Activated CD4-positive, alpha-beta T cell treated with anti-CD3 and anti-CD28 coated beads for 36 hours (primary cell): ENCODE measurements around the gene CD96. TPM values are rescaled to one million over a fixed set of nuclear protein-coding genes. Genes with fewer than 3 reads are reported as not detected.

Experiments
- ATAC-seq: fragments of 200-7000 bp; cut with Tn5 transposase; one replicate; pipeline ENCODE4 v1.10.0; 2021; ENCODE audit warnings: mild to moderate bottlenecking, moderate library complexity
- CTCF ChIA-PET: fragments of 350-600 bp; sonication (Branson Sonifier 250); formaldehyde crosslinking; loops from one replicate; lab custom pipeline; 2021; ENCODE audit warnings: antibody characterized with exemption; lab: Charles Lee
- POLR2A ChIA-PET: fragments of 350-600 bp; sonication (Branson Sonifier 250); formaldehyde crosslinking; loops from one replicate; lab custom pipeline; 2021; ENCODE audit warnings: antibody characterized with exemption, inconsistent platforms; lab: Charles Lee
- DNase-seq: peaks from one replicate; pipeline ENCODE4 v3.0.0-alpha.2; 2020
- H3K27ac Mint-ChIP-seq: one replicate; pipeline ENCODE4 v1.8.0; 2021; ENCODE audit warnings: mixed read lengths
- H3K27me3 Mint-ChIP-seq: one replicate; pipeline ENCODE4 v1.8.0; 2021; ENCODE audit warnings: mixed read lengths
- H3K36me3 Mint-ChIP-seq: one replicate; pipeline ENCODE4 v1.8.0; 2021; ENCODE audit warnings: low read depth, mixed read lengths
- H3K4me1 Mint-ChIP-seq: one replicate; pipeline ENCODE4 v1.8.0; 2021; ENCODE audit warnings: mixed read lengths
- H3K4me3 Mint-ChIP-seq: one replicate; pipeline ENCODE4 v1.8.0; 2021; ENCODE audit warnings: mild to moderate bottlenecking, moderate library complexity, mixed read lengths
- H3K9me3 Mint-ChIP-seq: one replicate; pipeline ENCODE4 v1.8.0; 2021; ENCODE audit warnings: low read depth, mixed read lengths
- intact Hi-C, 2 experiments: fragments of 100-400 bp; cut with DNase I in 1 of 2; cut with micrococcal nuclease in 1 of 2; formaldehyde crosslinking; loops; one replicate each; pipeline versions ENCODE4 v1.14.2 to v1.15.1; 2022 to 2024; cut with DNase I, micrococcal nuclease
- total RNA-seq, 2 experiments: library from RNA; stranded (reverse); gene quantifications; one replicate each; pipeline ENCODE4 v1.2.3, GENCODE V29; 2021

The CD96 gene
- total RNA-seq, 2 experiments from 2014 or later = 38.3 to 40.8 TPM

- ATAC-seq = peak; percentile 14
- Mint-ChIP-seq H3K4me1 (peaks cover 84% of the 10 kb centered on the region), H3K27me3 (no peaks in the 10 kb centered on the region), H3K27ac (peak overlapping the region; percentile 97), H3K36me3 (peaks cover 54% of the 10 kb centered on the region), H3K9me3 (peaks cover 3% of the 10 kb centered on the region), H3K4me3 (peak overlapping the region; percentile 19)
- DNase-seq = no peak
- intact Hi-C loops = loop anchor here (1.0 kb wide), 4 partner anchors 7 to 61 kb away; partner anchors contain the start of genes CD96 (in 2 of the 2) and ZBED2 (in 1 of the 2)
- ChIA-PET CTCF (interaction anchor here (0.7 to 4.6 kb wide), 4 partner anchors 9 to 524 kb away, joined by 3 to 37 read pairs (median 6); partner anchors contain the start of gene ZBED2), POLR2A (interaction anchor here (0.7 to 2.7 kb wide), 4 partner anchors 9 to 62 kb away, joined by 3 to 26 read pairs (median 6); partner anchors contain the start of genes CD96 and ZBED2)
Measured at GRCh38 chr3:111603679-111604078, 61.7 kb downstream of the CD96 start.

DNA sequence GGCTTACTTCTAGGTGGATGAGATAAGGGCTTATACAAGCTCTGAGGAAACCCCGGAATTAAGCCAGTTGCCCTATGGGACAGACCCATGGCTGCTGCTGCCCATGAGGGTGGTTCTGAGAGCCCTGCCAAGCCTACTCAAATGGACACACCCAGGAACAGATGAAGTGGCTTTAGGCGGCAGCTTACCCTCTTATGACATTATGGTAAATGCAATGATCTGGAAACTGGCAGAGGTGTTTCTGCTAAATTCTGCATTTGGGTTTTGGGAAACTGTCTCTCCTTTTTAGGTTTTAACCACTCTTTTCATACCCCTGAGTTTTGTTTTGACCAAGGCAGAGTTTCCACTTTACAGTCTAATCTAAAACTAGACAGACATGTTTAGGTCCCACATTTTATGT is 62.1 kb downstream of the CD96 start:
- no peaks in the 10 kb centered on the region for H3K27me3 Mint-ChIP-seq
- ChIA-PET POLR2A (interaction anchor here (0.7 to 2.7 kb wide), 4 partner anchors 9 to 62 kb away, joined by 3 to 26 read pairs (median 6); partner anchors contain the start of genes CD96 and ZBED2), CTCF (interaction anchor here (1.2 to 4.6 kb wide), 4 partner anchors 9 to 65 kb away, joined by 3 to 37 read pairs (median 6); partner anchors contain the start of gene ZBED2)
- peaks cover 58% of the 10 kb centered on the region for H3K36me3 Mint-ChIP-seq
- H3K27ac Mint-ChIP-seq = peak overlapping the region; percentile 97
- ATAC-seq (peak; percentile 64), DNase-seq (peak; percentile 67)
- intact Hi-C loops = loop anchor here (1.0 kb wide), 4 partner anchors 8 to 62 kb away; partner anchors contain the start of genes CD96 (in 2 of the 2) and ZBED2 (in 1 of the 2)
- H3K9me3 Mint-ChIP-seq = peaks cover 6% of the 10 kb centered on the region
- peaks cover 88% of the 10 kb centered on the region for H3K4me1 Mint-ChIP-seq
- H3K4me3 Mint-ChIP-seq = peak overlapping the region; percentile 44

DNA sequence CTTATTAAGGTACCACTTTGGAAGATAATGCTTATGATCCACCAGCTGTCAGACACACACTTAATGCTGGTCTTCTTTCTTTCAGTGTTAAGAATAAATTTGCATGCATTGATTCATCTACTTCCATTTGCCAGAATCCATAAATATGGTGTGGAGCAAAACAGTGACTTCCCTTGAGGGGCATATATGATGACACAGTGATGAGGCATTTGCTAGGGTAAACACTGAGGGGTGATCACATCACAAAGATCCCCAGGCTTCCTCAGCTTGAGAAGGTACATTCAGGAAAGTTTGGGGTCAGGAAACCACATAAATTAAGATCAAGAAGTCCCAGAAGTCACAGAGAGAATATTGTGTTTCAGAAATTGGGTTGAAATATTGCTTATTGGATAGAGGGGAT is 63.0 kb downstream of the CD96 start:
- peaks cover 4% of the 10 kb centered on the region for H3K9me3 Mint-ChIP-seq
- intact Hi-C loops = loop anchor here in 1 of 2 experiments (5.0 kb wide), 2 partner anchors 957 to 1798 kb away; partner anchors contain the start of genes ATG3 and SLC35A5
- ChIA-PET POLR2A (interaction anchor here (1.0 to 2.7 kb wide), 2 partner anchors 8 to 10 kb away, joined by 6 to 26 read pairs; partner anchors contain the start of gene ZBED2), CTCF (interaction anchor here (0.8 to 4.6 kb wide), 4 partner anchors 10 to 64 kb away, joined by 3 to 37 read pairs (median 6); partner anchors contain the start of gene ZBED2)
- peaks cover 53% of the 10 kb centered on the region for H3K36me3 Mint-ChIP-seq
- H3K27ac Mint-ChIP-seq = peak overlapping the region; percentile 97
- peak; percentile 65 for ATAC-seq
- DNase-seq = no peak
- H3K4me1 Mint-ChIP-seq = peaks cover 92% of the 10 kb centered on the region
- H3K4me3 Mint-ChIP-seq = peak overlapping the region; percentile 44
- no peaks in the 10 kb centered on the region for H3K27me3 Mint-ChIP-seq

DNA sequence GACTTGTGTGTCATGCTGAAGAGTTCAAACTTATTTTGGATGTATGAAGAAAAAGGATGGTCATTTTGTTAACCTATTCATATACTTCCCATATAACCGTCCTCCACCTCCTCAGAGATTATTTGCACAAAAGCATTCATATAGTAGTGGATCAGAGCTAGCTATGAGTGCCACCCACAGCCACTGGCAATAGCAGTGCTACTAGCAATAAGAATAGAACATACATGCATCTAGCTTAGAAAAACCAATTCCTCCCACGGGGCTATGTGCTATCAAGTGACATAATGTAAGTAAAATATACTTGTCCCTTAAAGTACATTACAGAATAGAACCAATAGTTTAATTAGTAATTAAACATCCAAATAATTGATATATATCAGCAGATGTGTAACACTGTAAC is 63.5 kb downstream of the CD96 start:
- peak; percentile 51 for DNase-seq
- POLR2A ChIA-PET = interaction anchor here (2.7 kb wide), 1 partner anchor 11 kb away, joined by 26 read pairs; the partner anchor contains the start of gene ZBED2
- intact Hi-C loops = loop anchor here in 1 of 2 experiments (5.0 kb wide), 2 partner anchors 957 to 1798 kb away; partner anchors contain the start of genes ATG3 and SLC35A5

GRCh38 chr3:111607240-111607920 is 65.4 kb downstream of the CD96 start:
- Mint-ChIP-seq H3K36me3 (peaks cover 54% of the 10 kb centered on the region), H3K27me3 (no peaks in the 10 kb centered on the region), H3K4me3 (no peak overlapping the region), H3K27ac (peak overlapping the region; percentile 98), H3K9me3 (peaks cover 4% of the 10 kb centered on the region), H3K4me1 (peaks cover 98% of the 10 kb centered on the region)
- ATAC-seq (no peak), DNase-seq (no peak)
- ChIA-PET CTCF (interaction anchor here (0.8 to 3.3 kb wide), 8 partner anchors 9 to 359 kb away, joined by 3 to 20 read pairs (median 4); no protein-coding TSS in a partner anchor), POLR2A (interaction anchor here (0.6 to 1.2 kb wide), 3 partner anchors 8 to 14 kb away, joined by 3 read pairs; partner anchors contain the start of gene ZBED2)
- intact Hi-C loops = loop anchor here in 1 of 2 experiments (5.0 kb wide), 2 partner anchors 955 to 1800 kb away; partner anchors contain the start of genes ATG3 and SLC35A5

More for the DNA sequence above, 63.5 kb downstream of the CD96 start:
- H3K9me3 Mint-ChIP-seq = peaks cover 4% of the 10 kb centered on the region
- H3K4me3 Mint-ChIP-seq = peak overlapping the region; percentile 44
- no peaks in the 10 kb centered on the region for H3K27me3 Mint-ChIP-seq
- peak overlapping the region; percentile 97 for H3K27ac Mint-ChIP-seq
- peaks cover 48% of the 10 kb centered on the region for H3K36me3 Mint-ChIP-seq
- ATAC-seq = peak; percentile 38
- peaks cover 91% of the 10 kb centered on the region for H3K4me1 Mint-ChIP-seq
- CTCF ChIA-PET = interaction anchor here (0.8 to 4.6 kb wide), 4 partner anchors 10 to 63 kb away, joined by 3 to 37 read pairs (median 6); partner anchors contain the start of gene ZBED2

DNA sequence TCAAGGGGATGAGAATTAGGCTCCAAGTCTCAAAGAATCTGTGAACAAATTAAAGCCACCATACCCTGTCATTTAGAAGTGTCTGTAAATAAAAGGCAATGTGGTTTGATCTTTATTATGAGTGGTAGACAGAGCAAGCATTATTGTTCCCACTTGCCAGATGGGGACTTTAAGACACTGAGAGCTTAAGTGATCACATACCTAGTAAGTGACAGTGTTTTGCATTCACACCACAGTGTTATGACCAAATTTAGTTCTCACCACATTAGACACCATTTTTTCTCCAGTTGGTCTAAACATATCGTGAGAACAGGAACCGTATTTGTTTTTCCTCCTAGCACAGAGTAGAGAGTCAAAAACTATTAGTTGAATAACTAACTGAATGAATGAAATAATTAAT is 66.4 kb downstream of the CD96 start:
- no peaks in the 10 kb centered on the region for H3K27me3 Mint-ChIP-seq
- intact Hi-C loops = loop anchor here in 1 of 2 experiments (5.0 kb wide), 2 partner anchors 954 to 1801 kb away; partner anchors contain the start of genes ATG3 and SLC35A5
- DNase-seq (no peak), ATAC-seq (peak; percentile 5)
- peaks cover 98% of the 10 kb centered on the region for H3K4me1 Mint-ChIP-seq
- peaks cover 4% of the 10 kb centered on the region for H3K9me3 Mint-ChIP-seq
- peak overlapping the region; percentile 98 for H3K27ac Mint-ChIP-seq
- no peak overlapping the region for H3K4me3 Mint-ChIP-seq
- H3K36me3 Mint-ChIP-seq = peaks cover 54% of the 10 kb centered on the region
- POLR2A ChIA-PET = interaction anchor here (1.1 kb wide), 1 partner anchor 13 kb away, joined by 3 read pairs; the partner anchor contains the start of gene ZBED2
- CTCF ChIA-PET = interaction anchor here (1.1 to 3.3 kb wide), 4 partner anchors 9 to 31 kb away, joined by 4 to 20 read pairs (median 4); no protein-coding TSS in a partner anchor

- Mint-ChIP-seq H3K4me3 (peak overlapping the region; percentile 62), H3K27me3 (no peaks in the 10 kb centered on the region), H3K9me3 (peaks cover 4% of the 10 kb centered on the region), H3K36me3 (peaks cover 55% of the 10 kb centered on the region), H3K4me1 (peaks cover 98% of the 10 kb centered on the region), H3K27ac (peak overlapping the region; percentile 98)
- POLR2A ChIA-PET = interaction anchor here (0.6 to 2.1 kb wide), 4 partner anchors 15 to 152 kb away, joined by 4 to 12 read pairs (median 8); partner anchors contain the start of gene ZBED2
- CTCF ChIA-PET = interaction anchor here (1.0 to 1.7 kb wide), 10 partner anchors 10 to 151 kb away, joined by 3 to 13 read pairs (median 4); partner anchors contain the start of genes CD96 and ZBED2
- DNase-seq = no peak
- intact Hi-C loops = loop anchor here (1.0 to 5.0 kb wide), 9 partner anchors 14 to 1802 kb away; partner anchors contain the start of genes ZBED2 (in 2 of the 2), ABHD10 (in 1 of the 2), ATG3 (in 1 of the 2) and CD96 (in 1 of the 2)
- no peak for ATAC-seq
Measured at GRCh38 chr3:111609700-111610099, 67.7 kb downstream of the CD96 start.

GRCh38 chr3:111610189-111610588 is 68.2 kb downstream of the CD96 start:
- peak; percentile 53 for DNase-seq
- peaks cover 4% of the 10 kb centered on the region for H3K9me3 Mint-ChIP-seq

DNA sequence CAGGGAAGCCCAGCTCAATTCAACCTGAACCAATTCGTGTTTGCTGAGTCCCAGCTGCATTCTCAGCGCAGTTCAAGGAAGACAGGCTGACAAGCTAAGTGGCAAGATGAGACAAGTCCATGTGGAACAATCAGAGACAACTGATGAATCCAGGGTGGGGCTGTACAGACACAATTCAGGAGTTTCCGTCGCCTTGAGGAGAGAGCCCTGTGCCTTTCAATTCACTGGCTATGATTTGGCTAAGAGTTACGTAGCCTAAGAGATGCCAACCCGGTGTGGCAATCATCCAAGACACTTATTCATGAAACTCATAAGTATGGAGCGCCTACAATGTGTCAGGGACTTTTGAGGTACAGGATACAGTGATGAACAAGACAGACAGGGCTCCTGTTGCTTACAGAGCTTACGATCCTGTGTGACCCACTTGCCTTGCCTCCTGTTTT is 68.6 kb downstream of the CD96 start:
- POLR2A ChIA-PET = interaction anchor here (0.5 to 2.1 kb wide), 10 partner anchors 8 to 1355 kb away, joined by 3 to 12 read pairs (median 4); partner anchors contain the start of genes ABHD10 and ZBED2
- Mint-ChIP-seq H3K4me3 (peak overlapping the region; percentile 62), H3K27me3 (no peaks in the 10 kb centered on the region), H3K27ac (peak overlapping the region; percentile 98), H3K36me3 (peaks cover 58% of the 10 kb centered on the region), H3K4me1 (peaks cover 98% of the 10 kb centered on the region), H3K9me3 (peaks cover 4% of the 10 kb centered on the region)
- peak; percentile 62 for ATAC-seq
- DNase-seq = peak; percentile 68
- CTCF ChIA-PET = interaction anchor here (0.7 to 1.7 kb wide), 13 partner anchors 11 to 150 kb away, joined by 3 to 13 read pairs (median 4); partner anchors contain the start of genes CD96 and ZBED2
- intact Hi-C loops = loop anchor here (1.0 to 5.0 kb wide), 7 partner anchors 15 to 796 kb away; partner anchors contain the start of genes ZBED2 (in 2 of the 2), ABHD10 (in 1 of the 2) and CD96 (in 1 of the 2)

More at GRCh38 chr3:111610189-111610588, 68.2 kb downstream of the CD96 start:
- POLR2A ChIA-PET = interaction anchor here (0.5 to 2.1 kb wide), 10 partner anchors 16 to 1355 kb away, joined by 3 to 12 read pairs (median 4); partner anchors contain the start of genes ABHD10 and ZBED2
- Mint-ChIP-seq H3K36me3 (peaks cover 58% of the 10 kb centered on the region), H3K4me1 (peaks cover 98% of the 10 kb centered on the region), H3K4me3 (peak overlapping the region; percentile 62), H3K27ac (peak overlapping the region; percentile 98), H3K27me3 (no peaks in the 10 kb centered on the region)
- intact Hi-C loops = loop anchor here (1.0 to 5.0 kb wide), 7 partner anchors 15 to 796 kb away; partner anchors contain the start of genes ZBED2 (in 2 of the 2), ABHD10 (in 1 of the 2) and CD96 (in 1 of the 2)
- peak; percentile 56 for ATAC-seq
- CTCF ChIA-PET = interaction anchor here (0.7 to 1.7 kb wide), 13 partner anchors 11 to 151 kb away, joined by 3 to 13 read pairs (median 4); partner anchors contain the start of genes CD96 and ZBED2
